RCC 7860 (cell line): ENCODE data around the gene RAB34.
"Not testable (repeated sequence)": the region's sequence is repeated elsewhere in the genome, so short reads cannot be mapped to it uniquely, and the experiment has no call there.

Experiments
- DNase-seq: peaks from one replicate; pipeline ENCODE4 v3.0.0-alpha.2; 2015; ENCODE audit warnings: low spot score
- FAIRE-seq: peaks from 2 replicates; lab custom pipeline; 2012; peaks lifted over from hg19 to GRCh38; lab: Jason Lieb, UNC

RAB34 gene

DNA sequence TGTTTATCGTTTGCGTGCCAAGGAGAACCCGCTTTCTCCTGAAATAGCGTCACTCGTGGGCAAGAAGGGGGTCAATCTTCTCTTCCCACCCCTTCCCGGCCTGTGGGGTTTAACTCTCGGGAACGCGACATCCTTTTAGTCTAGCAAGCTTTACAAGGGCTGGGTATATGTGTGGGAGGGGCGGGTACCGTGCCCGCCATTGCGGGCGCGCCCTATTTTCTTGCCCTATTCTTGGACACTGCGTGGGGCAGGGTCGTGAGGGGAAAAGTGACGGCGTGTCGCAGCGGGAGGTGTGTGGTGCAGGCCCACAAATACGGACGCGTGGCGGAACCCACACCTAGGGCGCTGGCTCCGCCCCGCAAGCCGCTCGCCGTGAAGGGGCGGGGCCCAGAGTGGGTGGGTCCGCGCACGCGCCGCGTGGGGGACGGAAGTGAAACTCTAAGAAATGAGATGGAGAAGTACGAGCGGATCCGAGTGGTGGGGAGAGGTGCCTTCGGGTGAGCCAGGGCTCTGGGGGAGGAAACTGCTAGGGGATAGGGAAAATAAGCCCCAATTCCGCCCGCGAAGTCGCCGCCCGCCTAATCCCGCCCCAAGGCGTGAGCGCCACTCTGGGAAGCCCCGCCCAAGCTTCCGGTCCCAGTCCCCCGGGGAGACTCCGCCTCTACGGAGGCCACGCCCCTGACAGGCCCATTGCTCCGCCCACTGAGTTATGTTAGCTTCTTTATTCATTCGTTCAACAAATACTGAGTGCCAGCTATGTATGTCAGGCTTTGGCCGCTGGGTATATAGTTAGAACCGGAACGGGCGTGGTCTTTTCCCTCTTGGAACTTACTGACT lies 10.9 kb upstream of the RAB34 start, which contains the start of gene NEK8:
TSS of gene NEK8 (plus strand) at position 425 of the 837 bp plus-strand sequence. CDS start at position 451, 26 bp downstream.
- FAIRE-seq, result peak; percentile 78
- DNase-seq, result peak; percentile 87

DNA sequence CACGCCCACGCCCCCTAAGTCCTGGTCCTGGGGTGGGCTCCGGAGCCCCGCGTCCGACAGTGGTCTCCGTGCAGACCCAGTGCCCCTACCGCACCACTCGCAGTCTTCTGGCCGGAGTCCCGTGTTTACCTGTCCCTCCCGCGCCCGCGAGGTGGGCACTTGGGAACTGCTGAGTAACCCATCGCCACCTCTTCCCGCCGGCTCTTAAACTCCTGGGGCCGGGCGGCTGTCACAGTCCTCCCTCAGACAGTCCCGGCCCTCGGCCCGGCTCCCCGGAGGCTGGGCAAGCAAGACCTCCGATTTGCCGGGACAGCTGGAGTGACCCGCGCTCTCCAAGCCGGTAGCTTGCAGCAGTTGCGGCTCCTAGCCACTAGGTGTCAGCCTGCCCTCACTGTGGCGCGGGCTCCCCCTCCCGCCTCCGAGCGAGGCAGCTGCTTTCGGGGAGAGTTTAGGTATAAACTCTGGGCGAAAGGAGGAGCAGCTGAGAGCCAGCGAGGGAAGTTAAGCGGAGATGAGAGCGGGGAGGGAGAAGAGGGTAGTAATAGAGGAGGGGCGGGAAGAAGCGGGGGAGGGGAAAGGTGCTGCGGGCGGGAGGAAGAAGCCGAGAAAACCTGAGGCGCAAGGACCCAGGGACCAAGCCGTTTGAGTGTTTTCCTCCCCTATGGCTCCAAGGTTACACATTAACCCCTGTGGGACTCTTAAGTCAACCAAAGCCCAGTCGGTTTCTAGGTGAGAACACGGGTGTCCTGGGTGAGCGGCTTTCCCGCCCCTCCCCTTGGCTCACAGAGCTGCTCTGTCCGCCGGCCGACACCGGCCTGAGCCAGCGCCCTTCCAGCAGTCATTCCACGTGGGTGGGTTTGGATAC lies 9.2 kb upstream of the RAB34 start:
- FAIRE-seq, result peak; percentile 77

DNA sequence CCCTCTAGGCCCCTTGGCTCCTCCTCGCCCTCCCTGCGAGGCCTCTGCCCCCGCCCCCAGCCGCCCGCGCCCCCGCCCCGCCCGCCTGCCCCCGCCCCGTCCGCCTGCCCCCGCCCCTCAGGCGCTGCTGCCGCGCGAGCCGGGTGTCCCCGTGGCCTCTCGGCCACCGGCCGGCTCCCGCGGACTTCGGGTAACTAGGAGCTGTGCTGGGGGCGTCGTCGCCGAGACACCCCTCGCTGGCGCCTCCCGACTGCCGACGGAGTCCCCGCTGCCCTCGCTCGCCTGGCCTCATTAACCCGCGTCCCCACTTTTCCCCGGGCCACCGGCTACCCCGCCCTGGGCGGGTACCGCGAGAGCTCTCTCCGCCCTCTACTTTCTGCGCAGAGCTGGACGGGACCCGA lies 8.6 kb upstream of the RAB34 start, which contains the start of gene TLCD1:
TSS of gene TLCD1 (minus strand) at position 8 of the 401 bp plus-strand sequence. CDS start 136 bp downstream, outside the sequence.
- no peak for FAIRE-seq
- no peak for DNase-seq

More for the DNA sequence above, 9.2 kb upstream of the RAB34 start:
- peak; percentile 96 for DNase-seq

DNA sequence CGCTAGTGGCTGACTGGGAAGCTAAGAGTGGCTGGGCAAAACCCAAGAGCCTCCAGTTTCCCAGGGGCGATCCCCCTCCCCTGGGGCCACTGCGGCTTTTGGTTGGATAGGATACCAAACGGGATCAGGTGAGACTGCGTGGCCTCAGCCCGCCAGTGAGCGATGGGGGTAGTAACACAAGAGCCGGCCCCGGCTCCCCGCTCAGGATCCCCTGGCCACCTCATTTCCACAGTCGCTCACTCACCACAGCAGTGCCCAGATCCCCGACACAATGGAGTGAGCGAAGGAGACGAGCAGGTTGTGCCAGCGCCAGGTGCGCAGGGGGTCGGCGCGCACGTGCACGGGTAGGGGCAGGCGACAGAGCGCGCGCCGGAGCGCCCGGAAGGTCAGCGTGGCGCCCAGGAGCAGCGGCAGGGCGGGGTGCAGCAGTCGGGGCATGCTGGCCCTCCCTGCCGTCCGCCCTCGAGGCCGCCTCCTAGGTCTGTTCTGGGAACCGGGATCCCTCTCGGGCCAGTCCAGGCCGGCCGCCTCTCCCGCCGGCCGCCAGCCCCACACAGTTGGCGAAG lies 8.1 kb upstream of the RAB34 start:
- no peak for FAIRE-seq

DNA sequence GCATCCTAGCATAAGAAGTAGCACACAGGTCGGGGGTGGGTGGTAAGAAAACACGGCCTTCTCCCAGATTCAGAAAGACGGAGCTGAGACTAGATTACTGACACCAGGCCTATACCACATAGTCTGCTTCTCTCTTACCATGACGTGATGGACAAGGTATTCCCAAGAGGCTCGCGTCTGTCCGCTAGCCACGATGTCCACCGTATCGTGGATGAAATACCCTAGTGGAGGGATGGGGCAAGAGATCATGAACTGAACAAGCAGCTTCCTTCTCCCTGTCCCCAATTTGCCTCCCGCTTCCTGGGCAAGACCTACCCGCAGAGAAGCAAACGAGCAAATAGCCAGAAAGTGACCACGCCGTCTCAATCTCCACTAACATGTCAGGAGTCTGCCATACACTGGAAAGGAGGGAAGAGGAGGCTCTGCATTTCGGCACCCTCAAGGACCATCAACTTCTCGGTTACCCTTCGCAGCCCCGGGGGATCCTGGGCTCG lies 7.5 kb upstream of the RAB34 start:
- peak; percentile 67 for DNase-seq
- no peak for FAIRE-seq

More for the DNA sequence above, 8.1 kb upstream of the RAB34 start:
- peak; percentile 84 for DNase-seq

DNA sequence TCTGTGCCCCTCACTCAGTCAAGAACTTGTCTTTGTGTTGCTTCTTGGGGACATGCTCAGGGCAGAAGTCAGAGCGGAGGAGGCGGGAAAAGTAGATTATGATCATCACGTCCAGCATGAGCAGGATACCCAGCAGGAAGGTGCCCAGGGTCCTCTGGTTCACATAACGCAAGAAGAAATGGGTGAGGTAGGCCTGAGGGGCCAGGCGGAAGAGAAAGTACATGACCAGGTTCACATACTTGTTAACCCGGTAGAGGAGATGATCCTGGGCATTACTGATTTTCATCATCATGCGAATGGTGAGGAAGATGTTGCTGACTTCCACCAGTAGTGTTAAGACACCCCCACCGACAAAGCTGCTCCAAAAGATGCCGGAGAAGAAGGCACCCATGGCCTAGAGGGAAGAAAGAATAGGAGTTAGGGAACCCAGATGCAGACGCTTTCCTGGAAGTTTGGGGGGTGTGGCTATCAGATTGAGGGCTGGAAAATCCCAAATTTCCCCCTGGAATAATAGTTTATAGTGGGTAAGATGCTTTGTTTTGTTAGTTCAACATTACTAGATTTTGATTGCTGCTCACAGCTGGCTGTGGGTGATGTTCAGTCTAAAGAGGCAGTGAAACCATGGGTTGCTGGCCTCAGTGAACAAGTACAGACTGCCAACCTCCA lies 7.0 kb upstream of the RAB34 start:
- FAIRE-seq, result no peak
- no peak for DNase-seq

DNA sequence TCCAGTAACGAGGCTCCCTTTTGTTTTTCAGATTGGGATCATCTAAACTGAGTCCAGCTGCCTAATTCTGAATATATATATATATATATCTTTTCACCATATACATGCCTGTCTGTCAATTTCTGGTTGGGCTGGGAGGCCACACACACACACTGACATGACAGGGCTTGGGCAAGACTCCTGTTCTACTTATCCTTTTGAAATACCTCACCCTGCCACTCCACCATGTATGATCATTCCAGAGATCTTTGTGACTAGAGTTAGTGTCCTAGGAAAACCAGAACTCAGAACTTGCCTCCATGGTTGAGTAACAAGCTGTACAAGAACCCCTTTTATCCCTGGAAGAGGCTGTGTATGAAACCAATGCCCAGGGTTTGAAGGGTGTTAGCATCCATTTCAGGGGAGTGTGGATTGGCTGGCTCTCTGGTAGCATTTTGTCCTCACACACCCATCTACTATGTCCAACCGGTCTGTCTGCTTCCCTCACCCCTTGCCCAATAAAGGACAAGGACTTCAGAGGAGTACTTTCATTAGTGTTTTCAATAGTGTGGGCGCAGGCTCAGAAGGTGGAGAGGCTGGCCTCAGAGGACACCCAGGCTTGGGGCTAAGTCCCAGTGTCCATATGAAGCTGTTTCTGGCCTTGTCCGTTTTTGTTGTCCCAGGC lies 6.3 kb upstream of the RAB34 start:
- not testable (repeated sequence) for DNase-seq, FAIRE-seq

DNA sequence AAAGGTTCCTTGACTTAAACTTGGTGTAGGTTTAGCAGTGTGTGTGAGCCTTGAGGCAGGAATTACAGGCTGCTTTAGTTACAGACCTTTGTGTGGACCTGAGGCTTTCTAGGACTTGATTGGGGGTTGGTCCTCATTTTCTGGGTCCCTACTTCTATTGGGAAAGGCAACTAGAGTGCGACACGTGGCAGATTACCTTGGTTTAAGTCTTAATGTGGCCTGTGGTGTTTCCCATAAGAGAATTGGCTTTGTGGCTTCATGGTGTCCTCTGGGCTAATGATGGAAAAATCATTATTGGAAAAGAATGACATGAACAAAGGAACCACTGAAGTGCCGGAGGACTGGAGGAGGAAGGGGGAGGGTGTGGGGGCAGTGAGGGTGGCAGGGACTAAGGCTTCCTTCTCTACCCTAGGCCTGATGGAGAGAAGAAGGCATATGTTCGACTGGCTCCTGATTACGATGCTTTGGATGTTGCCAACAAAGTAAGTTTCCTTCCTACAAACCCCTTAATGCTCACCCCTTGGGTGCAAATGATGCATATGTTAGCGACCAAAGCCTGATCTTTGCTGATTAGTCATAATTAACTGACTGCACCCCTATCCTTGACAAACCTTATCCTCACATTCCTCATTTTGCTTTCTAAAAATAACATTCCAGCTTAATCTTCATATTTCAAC lies 5.6 kb upstream of the RAB34 start:
- DNase-seq (no peak), FAIRE-seq (no peak)

DNA sequence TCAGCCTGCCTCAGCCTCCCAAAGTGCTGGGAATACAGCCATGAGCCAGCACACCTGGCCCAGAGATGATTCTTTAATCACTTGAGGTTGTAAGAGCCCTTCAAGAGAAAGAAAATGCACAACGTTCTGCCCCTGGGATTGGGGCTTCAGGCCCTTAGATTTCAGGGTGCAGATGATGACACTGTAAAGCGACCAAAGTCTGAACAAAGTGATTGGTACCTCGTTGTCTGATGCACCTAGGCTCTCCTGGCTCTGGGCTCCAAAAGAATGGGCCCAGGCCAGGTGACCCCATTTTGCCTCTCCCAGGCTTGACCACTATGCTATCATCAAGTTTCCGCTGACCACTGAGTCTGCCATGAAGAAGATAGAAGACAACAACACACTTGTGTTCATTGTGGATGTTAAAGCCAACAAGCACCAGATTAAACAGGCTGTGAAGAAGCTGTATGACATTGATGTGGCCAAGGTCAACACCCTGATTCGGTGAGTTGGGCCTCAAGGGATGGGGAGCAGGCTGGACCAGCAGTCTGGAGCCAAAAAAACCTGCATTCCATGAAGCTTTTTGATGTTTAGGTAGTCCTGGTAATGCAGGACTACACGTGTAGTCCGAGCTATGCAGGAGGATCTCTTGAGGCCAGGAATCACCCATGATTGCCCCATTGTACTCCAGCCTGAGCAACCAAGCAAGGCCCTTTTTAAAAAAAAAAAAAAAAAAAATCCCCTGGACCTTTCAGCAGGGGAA lies 4.9 kb upstream of the RAB34 start:
- DNase-seq (no peak), FAIRE-seq (no peak)

DNA sequence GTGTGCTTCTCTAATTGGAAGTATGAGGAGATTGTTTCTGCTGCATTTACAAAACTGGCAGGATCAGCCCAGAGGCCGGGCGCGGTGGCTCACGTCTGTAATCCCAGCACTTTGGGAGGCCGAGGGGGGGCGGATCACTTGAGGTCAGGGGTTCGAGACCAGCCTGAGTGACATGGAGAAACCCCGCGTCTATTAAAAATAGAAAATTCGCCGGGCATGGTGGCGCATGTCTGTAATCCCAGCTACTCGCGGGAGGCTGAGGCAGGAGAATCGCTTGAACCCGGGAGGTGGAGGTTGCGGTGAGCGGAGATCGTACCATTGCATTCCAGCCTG lies 3.3 kb upstream of the RAB34 start:
- FAIRE-seq, result not testable (repeated sequence)

DNA sequence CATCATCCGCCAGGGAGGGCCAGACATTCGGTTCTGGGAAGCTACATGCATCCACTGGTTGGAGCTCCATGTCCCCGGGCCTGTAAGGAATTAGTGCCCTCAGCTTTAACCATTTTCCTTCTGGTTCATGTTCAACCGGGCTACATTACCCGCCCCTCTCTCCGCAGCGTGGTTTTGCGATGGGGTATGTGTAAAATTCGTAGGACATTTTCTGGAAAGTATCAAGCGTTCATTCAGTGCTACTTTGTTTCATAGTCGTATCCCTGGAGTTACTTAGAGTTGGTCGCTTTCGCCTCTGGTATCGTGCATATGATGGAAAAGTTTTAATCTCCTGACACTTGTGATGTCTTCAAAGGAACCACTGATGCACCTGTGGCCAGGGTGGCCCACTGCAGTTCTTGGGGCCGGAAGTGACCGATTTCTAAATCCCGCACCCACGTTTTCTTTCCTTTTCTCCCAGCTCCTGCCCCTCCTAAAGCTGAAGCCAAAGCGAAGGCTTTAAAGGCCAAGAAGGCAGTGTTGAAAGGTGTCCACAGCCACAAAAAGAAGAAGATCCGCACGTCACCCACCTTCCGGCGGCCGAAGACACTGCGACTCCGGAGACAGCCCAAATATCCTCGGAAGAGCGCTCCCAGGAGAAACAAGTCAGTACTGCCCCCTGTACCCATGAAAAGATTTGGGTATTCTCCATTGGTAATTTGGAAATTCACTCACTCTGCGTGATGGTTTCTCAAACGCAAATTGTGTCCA lies 2.8 kb upstream of the RAB34 start:
- FAIRE-seq (no peak), DNase-seq (peak; percentile 8)

More for the DNA sequence above, 3.3 kb upstream of the RAB34 start:
- DNase-seq, result not testable (repeated sequence)

DNA sequence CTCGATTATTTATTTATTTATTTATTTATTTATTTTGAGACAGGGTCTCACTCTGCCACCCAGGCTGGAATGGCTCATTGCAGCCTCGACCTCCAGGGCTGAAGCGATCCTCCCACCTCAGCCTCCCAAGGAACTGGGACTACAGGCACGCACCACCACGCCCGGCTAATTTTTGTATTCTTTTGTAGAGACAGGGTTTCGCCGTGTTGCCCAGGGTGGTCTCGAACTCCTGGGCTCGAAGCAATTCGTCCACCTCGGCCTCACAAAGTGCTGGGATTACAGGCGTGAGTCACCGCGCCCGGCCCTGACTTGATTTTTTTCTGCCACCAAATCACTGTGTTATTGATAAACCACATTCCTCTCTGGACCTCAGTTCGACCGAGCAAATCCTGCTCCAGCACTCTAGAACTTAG lies 1.4 kb upstream of the RAB34 start:
- FAIRE-seq, result no peak
- DNase-seq, result no peak

DNA sequence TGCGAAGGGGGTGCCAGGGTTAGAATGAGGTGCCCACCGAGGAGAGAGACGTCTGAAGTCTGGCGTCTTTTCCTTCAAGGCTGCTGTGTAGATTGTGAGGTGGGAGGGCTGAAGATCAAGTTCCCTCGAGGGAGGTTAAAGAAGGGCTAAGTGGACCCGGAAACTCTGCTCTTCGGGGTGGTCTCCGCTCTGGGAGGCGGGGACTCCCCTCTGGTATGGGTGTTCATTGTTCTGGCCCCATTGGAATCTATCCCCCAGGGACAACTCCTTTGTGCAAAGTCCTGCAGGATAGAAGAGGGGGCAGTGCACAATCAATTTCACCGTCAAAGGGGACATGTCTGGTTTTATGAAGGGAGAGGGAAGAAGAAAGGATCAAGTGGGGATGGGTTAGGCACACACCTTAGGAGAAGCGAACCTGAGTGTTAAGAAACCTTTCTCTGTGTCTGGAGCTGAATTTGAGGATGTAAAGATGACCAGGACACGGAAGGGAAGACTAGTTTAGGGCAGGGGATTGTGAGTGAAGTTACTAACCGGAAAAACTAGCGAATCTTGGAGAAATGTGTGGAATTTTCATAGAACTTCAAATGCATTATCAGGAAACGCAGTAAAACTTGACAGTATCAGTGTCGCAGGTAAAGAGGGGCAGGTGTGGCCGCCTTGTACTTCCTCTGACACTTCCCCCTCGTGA lies 809 bp upstream of the RAB34 start:
- no peak for FAIRE-seq
- DNase-seq, result peak; percentile 8

DNA sequence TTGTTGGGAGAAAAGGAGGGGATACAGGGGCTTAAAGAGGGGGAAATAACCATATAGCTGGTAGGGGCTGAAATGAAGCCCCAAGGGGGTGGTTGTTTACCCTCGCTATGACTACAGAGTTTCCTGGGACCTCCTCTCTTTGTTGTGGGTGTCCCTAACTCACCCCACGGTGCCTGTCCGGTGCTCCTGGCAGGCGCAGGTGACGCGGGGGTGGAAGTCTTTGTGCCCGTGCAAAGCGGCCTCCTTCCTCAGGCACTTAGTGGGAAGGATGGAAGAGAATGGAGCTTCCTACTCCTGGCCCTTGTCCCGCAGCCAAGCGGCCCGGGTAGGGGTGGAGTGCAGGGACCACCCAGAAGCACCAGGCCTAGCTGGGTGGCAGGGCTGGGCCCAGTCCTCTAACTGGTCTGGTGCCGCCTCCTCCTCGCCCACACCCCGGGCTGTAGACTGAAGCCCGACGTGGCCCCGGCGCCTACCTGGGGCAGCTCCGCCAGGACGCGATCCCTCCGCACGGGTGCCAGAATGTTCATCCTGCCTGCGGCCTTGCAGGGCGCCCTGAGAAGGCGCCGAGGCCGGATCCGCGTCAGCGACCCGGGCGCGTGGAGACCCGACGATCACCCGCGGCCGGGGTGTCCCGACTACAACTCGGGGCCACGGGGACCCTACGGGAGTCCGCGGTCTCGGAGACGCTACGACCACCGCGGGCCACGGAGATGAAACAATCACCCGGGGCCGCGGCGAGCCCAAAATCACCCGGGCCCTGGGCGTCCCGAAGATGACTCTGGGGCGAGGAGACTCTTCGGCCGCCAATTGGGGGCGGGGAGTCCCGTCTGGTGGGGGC lies 709 bp downstream of the RAB34 start:
- DNase-seq (peak; percentile 5), FAIRE-seq (no peak)

DNA sequence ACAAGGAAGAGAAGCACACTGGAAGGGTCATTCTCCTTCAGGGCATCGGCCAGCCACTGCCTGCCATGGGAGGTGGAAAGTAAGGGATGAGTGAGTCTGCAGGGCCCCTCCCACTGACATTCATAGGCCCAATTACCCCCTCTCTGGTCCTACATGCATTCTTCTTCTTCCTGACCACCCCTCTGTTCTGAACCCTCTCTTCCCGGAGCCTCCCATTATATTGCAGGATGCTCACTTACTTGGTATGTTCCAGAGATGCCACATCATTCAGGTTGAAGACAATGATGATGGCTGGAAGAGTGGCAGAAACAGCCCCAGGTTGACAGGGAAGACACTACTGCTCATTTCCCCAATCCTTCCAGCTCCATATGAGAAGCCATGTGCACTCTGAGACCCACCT lies 2.5 kb downstream of the RAB34 start:
- FAIRE-seq (no peak), DNase-seq (no peak)

DNA sequence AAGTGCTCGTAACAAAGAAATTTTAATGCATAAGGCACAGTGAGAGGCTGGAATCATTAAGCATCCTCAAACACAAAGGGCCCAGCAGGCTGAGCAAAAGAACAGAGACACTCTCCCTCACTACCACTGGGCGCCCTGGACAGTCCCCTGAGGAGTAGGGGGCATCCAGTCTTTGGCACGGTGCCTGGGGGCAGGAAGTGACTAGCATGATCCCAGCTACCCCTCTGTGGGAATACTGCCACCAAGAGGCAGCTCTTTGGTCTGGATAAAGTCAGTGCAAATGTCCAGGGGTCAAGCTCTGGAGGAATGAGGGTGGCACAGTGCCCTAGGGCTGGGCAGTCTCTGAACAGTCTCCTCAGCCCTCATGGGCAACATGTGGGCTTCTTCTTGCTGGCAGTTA lies 3.4 kb downstream of the RAB34 start:
- DNase-seq (no peak), FAIRE-seq (no peak)
